Uterus (tissue), 4 donors: Measurements from ENCODE around the gene PLB1. TPM values are rescaled to one million over a fixed set of nuclear protein-coding genes. Genes with fewer than 3 reads are reported as not detected.

ENCODE experiments used
- DNase-seq, 2 donors: peaks; one replicate each; pipeline ENCODE4 v3.0.0-alpha.2; 2019 to 2020
- H3K27ac ChIP-seq, 2 donors: fragments of 200-600 bp; sonication (generic); 1 replicate in 1 of 2; 2 replicates in 1 of 2; pipeline ENCODE4 v1.5.1; 2016 to 2018
- H3K27me3 ChIP-seq, 2 donors: fragments of 200-600 bp; sonication (generic); one replicate each; pipeline ENCODE4 v1.5.1; 2018 to 2019; ENCODE audit warnings: control low read depth in 1 of 2
- H3K36me3 ChIP-seq, 2 donors: fragments of 200-600 bp; sonication (generic); one replicate each; pipeline ENCODE4 v1.5.1; 2019; ENCODE audit warnings: control low read depth in 1 of 2
- H3K4me1 ChIP-seq, 2 donors: fragments of 200-600 bp; sonication (generic); one replicate each; pipeline ENCODE4 v1.5.1; 2018 to 2019; ENCODE audit warnings: control low read depth in 1 of 2
- H3K4me3 ChIP-seq, 2 donors: fragments of 200-600 bp; sonication (generic); 1 replicate in 1 of 2; 2 replicates in 1 of 2; pipeline ENCODE4 v1.5.1; 2018 to 2019; ENCODE audit warnings: mild to moderate bottlenecking in 1 of 2
- H3K9me3 ChIP-seq, 2 donors: fragments of 200-600 bp; sonication (generic); one replicate each; pipeline ENCODE4 v1.5.1; 2019; ENCODE audit warnings: control low read depth in 1 of 2
- POLR2A ChIP-seq, 2 donors: fragments of 450-650 bp; IDR thresholded peaks; one replicate each; pipeline ENCODE4 v1.6.1; 2016; ENCODE audit warnings: antibody characterized with exemption in 2 of 2, mild to moderate bottlenecking in 1 of 2, moderate library complexity in 1 of 2
- intact Hi-C: fragments of 100-400 bp; cut with DNase I; formaldehyde crosslinking; loops from one replicate; pipeline ENCODE4 v1.15.1; 2023; ENCODE audit warnings: low total_unique reads
- total RNA-seq, 4 donors: library from RNA; depleted of rRNA in 3 of 4; stranded (reverse); fragments of >200 nt in 3 of 4; gene quantifications; one replicate each; pipeline versions ENCODE4 v1.1.0 to v1.2.4, GENCODE V29; 2014 to 2023
- TF ChIP-seq, protein P1 (sequence below), 4 experiments: fragments of 200-600 bp in 2 of 4; fragments of 450-650 bp in 2 of 4; sonication (generic) in 2 of 4; IDR thresholded peaks; one replicate each; pipeline ENCODE4 v1.5.1; 2016 to 2019; ENCODE audit warnings: antibody characterized with exemption in 4 of 4, mild to moderate bottlenecking in 2 of 4, moderate library complexity in 1 of 4
- donor health status: DM: yes; HTN: yes; CAD: no.

The PLB1 gene
- total RNA-seq, 4 donors from 2014 or later: 2.9 to 12.4 (median 5.2) TPM

DNA sequence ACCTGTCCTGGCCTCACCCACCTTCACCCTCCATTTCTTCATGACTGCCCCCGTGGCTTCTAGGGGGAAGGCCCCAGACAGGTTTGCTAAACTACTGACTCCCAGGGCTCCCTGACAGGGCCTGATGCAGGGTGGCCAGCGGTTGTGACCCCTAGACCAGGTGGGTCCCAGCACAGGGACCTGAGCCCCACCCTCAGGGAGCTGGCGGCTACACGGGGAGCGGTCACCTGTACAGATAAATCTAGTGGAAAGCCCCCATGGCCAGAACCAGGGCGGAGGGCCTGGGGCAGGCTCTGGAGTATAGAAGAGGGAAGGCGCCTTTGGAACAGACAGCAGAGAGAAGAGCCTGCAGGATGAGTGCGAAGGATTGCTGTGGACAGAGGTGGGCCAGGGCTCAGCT lies 42.5 kb upstream of the PLB1 start:
- TF ChIP-seq POLR2A (IDR thresholded peaks at IDR 0.05): no peak
- TF ChIP-seq, protein P1, sequence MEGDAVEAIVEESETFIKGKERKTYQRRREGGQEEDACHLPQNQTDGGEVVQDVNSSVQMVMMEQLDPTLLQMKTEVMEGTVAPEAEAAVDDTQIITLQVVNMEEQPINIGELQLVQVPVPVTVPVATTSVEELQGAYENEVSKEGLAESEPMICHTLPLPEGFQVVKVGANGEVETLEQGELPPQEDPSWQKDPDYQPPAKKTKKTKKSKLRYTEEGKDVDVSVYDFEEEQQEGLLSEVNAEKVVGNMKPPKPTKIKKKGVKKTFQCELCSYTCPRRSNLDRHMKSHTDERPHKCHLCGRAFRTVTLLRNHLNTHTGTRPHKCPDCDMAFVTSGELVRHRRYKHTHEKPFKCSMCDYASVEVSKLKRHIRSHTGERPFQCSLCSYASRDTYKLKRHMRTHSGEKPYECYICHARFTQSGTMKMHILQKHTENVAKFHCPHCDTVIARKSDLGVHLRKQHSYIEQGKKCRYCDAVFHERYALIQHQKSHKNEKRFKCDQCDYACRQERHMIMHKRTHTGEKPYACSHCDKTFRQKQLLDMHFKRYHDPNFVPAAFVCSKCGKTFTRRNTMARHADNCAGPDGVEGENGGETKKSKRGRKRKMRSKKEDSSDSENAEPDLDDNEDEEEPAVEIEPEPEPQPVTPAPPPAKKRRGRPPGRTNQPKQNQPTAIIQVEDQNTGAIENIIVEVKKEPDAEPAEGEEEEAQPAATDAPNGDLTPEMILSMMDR (IDR thresholded peaks at IDR 0.05): no peak
- Histone ChIP-seq H3K4me1 (no peaks in the 10 kb centered on the region), H3K27me3 (no peaks in the 10 kb centered on the region), H3K27ac (no peak overlapping the region), H3K9me3 (no peaks in the 10 kb centered on the region), H3K4me3 (no peak overlapping the region), H3K36me3 (no peaks in the 10 kb centered on the region)
- intact Hi-C loops: loop anchor here (5.0 kb wide), 1 partner anchor 751 kb away; no protein-coding TSS in a partner anchor
- no peak for DNase-seq

DNA sequence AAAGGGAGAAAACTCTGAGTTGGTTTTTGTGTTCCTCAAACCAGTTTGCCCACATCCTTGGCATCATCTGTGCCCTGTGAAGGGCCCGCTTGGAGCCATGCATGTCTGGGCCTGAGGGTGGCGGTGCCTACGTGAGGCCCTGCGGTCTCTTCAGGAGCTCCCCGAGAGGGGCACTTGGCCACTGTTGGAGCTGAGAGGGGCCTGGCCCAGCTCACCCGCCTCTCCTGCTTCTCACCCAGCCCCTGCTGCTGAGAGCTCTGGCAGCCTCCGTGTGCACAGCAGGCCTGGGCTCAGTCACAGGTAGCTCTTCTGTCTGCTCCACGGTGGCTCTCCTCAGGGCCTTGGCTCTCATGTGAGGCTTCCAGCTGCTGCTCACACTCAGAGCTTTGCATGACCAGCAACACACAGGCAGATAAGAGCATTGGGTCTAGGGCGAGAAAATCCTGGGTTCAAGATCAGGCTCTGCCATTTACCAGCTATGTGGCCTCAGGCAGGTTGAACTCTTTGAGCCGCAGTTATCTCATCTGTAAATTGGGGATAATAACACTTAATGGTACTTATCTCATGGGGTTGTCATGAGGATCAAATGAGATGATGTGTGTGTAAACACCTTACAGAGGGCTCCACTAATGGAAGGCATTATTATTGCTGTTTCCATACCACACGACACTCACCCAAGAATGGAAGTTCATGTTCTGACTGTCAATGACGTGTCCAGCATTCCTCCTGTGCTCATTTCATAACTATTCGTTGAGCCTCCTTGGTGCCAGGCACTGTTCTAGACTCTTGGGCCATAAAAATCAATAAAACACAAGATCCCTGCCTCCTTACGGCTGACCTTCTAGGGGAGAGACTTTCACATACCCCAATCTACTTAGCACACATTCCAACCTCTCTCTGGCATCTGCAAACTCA lies 41.6 kb upstream of the PLB1 start:
- TF ChIP-seq, protein P1 (IDR thresholded peaks at IDR 0.05): no peak
- no peak for TF ChIP-seq POLR2A (IDR thresholded peaks at IDR 0.05)
- intact Hi-C loops: loop anchor here (5.0 kb wide), 1 partner anchor 752 kb away; no protein-coding TSS in a partner anchor
- Histone ChIP-seq H3K4me3 (no peak overlapping the region), H3K36me3 (no peaks in the 10 kb centered on the region), H3K9me3 (no peaks in the 10 kb centered on the region), H3K27me3 (no peaks in the 10 kb centered on the region), H3K4me1 (no peaks in the 10 kb centered on the region), H3K27ac (no peak overlapping the region)
- no peak for DNase-seq

DNA sequence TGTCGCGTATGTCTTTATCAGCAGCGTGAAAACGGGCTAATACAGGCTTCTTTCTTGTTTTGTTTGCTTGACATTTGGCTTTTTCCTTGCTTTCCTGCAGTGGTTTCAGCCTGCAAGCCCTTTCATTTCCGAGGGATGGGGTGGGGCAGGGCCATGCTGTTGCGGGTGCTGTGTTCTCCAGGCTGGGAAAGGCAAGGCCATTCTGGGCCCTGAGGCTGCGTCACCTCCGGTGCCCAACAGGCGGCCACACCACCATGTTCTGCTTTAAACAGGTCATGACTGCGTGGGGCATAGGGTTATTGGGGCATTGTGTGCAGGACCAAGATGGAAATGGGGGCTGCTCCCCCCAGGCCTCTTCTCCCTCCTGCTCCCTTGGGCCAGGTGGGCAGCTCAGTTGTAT lies 38.6 kb upstream of the PLB1 start:
- DNase-seq: no peak
- Histone ChIP-seq H3K9me3 (no peaks in the 10 kb centered on the region), H3K4me1 (no peaks in the 10 kb centered on the region), H3K27ac (no peak overlapping the region), H3K36me3 (no peaks in the 10 kb centered on the region), H3K27me3 (no peaks in the 10 kb centered on the region), H3K4me3 (no peak overlapping the region)
- intact Hi-C loops: no loop called here
- TF ChIP-seq, protein P1 (IDR thresholded peaks at IDR 0.05): no peak
- TF ChIP-seq POLR2A (IDR thresholded peaks at IDR 0.05): no peak

DNA sequence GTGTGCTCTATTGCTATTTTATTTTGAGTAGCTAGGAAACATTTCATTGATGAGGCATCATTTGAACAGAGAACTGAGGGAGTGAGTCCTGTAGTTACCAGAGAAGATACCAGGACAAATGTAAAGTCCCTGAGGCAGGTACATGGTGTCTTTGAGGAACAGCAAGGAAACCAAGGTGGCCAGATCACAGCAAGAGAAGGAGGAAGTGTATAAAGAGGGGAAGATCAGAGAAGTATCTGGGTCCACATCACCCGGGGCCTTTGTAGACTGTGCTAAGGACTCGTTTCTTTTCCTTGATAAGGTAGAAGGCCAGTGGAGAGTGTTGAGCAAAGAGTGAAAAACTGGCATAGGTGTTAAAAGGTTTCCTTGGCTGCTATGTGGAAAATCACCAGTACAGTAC lies 34.8 kb upstream of the PLB1 start:
- no peak for DNase-seq
- Histone ChIP-seq H3K27ac (no peak overlapping the region), H3K4me1 (no peaks in the 10 kb centered on the region), H3K9me3 (no peaks in the 10 kb centered on the region), H3K36me3 (no peaks in the 10 kb centered on the region), H3K27me3 (no peaks in the 10 kb centered on the region), H3K4me3 (no peak overlapping the region)
- intact Hi-C loops: no loop called here
- TF ChIP-seq POLR2A (IDR thresholded peaks at IDR 0.05): no peak
- TF ChIP-seq, protein P1 (IDR thresholded peaks at IDR 0.05): no peak

DNA sequence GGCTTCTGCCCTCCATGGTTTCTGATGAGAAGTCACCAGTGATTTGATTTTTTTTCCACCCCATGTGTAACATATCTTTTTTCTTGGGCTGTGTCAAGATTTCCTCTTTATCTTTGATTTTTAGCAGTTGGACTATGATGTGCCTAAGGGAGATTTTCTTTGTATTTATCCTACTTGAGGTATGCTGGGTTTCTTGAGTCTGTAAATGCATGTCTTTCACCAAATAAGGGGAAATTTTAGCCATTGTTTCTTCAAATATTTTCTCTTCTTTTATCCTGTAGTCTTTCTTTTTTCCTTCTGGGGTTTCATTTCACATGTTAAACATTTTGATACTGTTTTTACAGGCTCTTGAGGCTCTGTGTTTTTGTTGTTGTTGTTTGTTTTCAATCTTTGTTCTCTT lies 33.7 kb upstream of the PLB1 start:
- no peak for TF ChIP-seq POLR2A (IDR thresholded peaks at IDR 0.05)
- TF ChIP-seq, protein P1 (IDR thresholded peaks at IDR 0.05): no peak
- H3K4me1 ChIP-seq: no peaks in the 10 kb centered on the region
- no peaks in the 10 kb centered on the region for H3K27me3 ChIP-seq
- no peak for DNase-seq
- intact Hi-C loops: no loop called here
- no peak overlapping the region for H3K4me3 ChIP-seq
- H3K27ac ChIP-seq: no peak overlapping the region
- no peaks in the 10 kb centered on the region for H3K36me3 ChIP-seq
- H3K9me3 ChIP-seq: no peaks in the 10 kb centered on the region
